SK-N-SH (cell line): ENCODE data around the gene TUBGCP2.

Experiments used
- CTCF ChIP-seq: fragments of 200-600 bp; sonication (generic); IDR thresholded peaks from 2 replicates; pipeline ENCODE4 v1.6.1; 2017; ENCODE audit warnings: antibody characterized with exemption, mild to moderate bottlenecking, moderate library complexity
- ELF1 ChIP-seq: IDR thresholded peaks from 2 replicates; pipeline ENCODE4 v1.4.0; 2012
- EZH2phosphoT487 ChIP-seq: fragments of 200-600 bp; sonication (generic); IDR thresholded peaks from 2 replicates; pipeline ENCODE4 v1.6.1; 2017; ENCODE audit warnings: low read depth, mixed run types, mild to moderate bottlenecking, antibody characterized with exemption, moderate library complexity, borderline replicate concordance
- FOXM1 ChIP-seq: IDR thresholded peaks from 2 replicates; pipeline ENCODE4 v1.4.0; 2012; ENCODE audit warnings: low read depth, mild to moderate bottlenecking
- IRF3 ChIP-seq: fragments of 150-350 bp; IDR thresholded peaks from 2 replicates; pipeline ENCODE4 v1.6.1; 2016; ENCODE audit warnings: mild to moderate bottlenecking, low read depth, low read length
- POLR2AphosphoS5 ChIP-seq: IDR thresholded peaks from 2 replicates; pipeline ENCODE4 v1.6.1; 2012; ENCODE audit warnings: low read depth, low read length
- RCOR1 ChIP-seq: fragments of 150-350 bp; IDR thresholded peaks from 2 replicates; pipeline ENCODE4 v1.6.1; 2017; ENCODE audit warnings: antibody characterized with exemption, low read length
- RXRA ChIP-seq: IDR thresholded peaks from 2 replicates; pipeline ENCODE4 v1.4.0; 2012; ENCODE audit warnings: low read depth, mild to moderate bottlenecking, borderline replicate concordance
- TCF12 ChIP-seq: IDR thresholded peaks from 2 replicates; pipeline ENCODE4 v1.4.0; 2012
- USF2 ChIP-seq: fragments of 150-350 bp; IDR thresholded peaks from 2 replicates; pipeline ENCODE4 v1.6.1; 2017; ENCODE audit warnings: antibody characterized with exemption, low read length, low read depth, borderline replicate concordance
- TF ChIP-seq, protein P1 (sequence below): IDR thresholded peaks from 2 replicates; pipeline ENCODE4 v1.6.1; 2012; ENCODE audit warnings: mild to moderate bottlenecking, low read depth, low read length, moderate library complexity

GRCh38 chr10:133249094-133249780 is 59.4 kb downstream of the TUBGCP2 start:
- TF ChIP-seq, protein P1, sequence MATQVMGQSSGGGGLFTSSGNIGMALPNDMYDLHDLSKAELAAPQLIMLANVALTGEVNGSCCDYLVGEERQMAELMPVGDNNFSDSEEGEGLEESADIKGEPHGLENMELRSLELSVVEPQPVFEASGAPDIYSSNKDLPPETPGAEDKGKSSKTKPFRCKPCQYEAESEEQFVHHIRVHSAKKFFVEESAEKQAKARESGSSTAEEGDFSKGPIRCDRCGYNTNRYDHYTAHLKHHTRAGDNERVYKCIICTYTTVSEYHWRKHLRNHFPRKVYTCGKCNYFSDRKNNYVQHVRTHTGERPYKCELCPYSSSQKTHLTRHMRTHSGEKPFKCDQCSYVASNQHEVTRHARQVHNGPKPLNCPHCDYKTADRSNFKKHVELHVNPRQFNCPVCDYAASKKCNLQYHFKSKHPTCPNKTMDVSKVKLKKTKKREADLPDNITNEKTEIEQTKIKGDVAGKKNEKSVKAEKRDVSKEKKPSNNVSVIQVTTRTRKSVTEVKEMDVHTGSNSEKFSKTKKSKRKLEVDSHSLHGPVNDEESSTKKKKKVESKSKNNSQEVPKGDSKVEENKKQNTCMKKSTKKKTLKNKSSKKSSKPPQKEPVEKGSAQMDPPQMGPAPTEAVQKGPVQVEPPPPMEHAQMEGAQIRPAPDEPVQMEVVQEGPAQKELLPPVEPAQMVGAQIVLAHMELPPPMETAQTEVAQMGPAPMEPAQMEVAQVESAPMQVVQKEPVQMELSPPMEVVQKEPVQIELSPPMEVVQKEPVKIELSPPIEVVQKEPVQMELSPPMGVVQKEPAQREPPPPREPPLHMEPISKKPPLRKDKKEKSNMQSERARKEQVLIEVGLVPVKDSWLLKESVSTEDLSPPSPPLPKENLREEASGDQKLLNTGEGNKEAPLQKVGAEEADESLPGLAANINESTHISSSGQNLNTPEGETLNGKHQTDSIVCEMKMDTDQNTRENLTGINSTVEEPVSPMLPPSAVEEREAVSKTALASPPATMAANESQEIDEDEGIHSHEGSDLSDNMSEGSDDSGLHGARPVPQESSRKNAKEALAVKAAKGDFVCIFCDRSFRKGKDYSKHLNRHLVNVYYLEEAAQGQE: no peak
- TF ChIP-seq CTCF (no peak), USF2 (no peak), RCOR1 (no peak), ELF1 (no peak), POLR2AphosphoS5 (no peak), IRF3 (no peak), EZH2phosphoT487 (no peak), FOXM1 (no peak), TCF12 (no peak), RXRA (no peak)
